Embryonic facial prominence (tissue), 1 donor: ENCODE measurements around the gene RTL1.

Source experiments
- DNase-seq: peaks from one replicate; pipeline ENCODE4 v3.0.0-alpha.2; 2016; ENCODE audit errors: extremely low spot score

RTL1 gene

GRCh38 chr14:100898935-100899883 lies 4.3 kb downstream of the RTL1 start:
- no peak for DNase-seq

- DNase-seq = no peak
Measured at GRCh38 chr14:100898465-100898864, 5.1 kb downstream of the RTL1 start.

DNA sequence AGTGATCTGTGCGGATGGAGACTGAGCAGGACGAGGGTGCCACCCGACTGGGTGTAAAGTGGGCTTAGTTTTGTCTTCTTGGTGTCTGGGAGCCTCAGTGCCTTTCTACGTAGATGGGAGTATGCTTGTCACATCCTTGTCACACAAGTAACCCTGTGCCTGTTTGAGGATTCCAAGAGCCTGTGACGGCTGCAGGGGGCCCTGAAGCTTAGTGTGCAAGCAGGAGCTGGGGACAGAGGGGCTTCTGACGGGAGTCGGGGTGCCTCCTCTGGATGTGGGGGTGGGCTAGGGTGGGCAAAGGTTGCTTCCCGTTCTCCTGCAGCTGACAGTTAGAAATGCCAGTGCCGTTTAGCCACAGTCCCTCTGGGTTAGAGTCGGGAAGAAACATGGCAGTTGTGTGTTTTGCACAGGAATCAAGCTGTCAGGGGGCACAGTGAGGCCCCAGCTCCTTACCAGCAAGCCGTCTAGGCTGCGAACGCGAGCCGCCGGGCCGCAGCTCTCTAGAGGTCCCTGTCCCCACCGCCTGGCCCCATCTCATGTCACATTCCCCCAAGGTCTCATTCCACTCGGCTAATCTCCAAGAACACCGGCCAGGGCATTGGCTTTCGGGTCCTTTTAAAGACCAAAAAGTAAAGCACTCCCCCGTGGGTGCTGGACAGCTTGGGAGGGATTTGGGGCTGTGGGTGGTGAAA lies 7.0 kb downstream of the RTL1 start:
- no peak for DNase-seq

DNA sequence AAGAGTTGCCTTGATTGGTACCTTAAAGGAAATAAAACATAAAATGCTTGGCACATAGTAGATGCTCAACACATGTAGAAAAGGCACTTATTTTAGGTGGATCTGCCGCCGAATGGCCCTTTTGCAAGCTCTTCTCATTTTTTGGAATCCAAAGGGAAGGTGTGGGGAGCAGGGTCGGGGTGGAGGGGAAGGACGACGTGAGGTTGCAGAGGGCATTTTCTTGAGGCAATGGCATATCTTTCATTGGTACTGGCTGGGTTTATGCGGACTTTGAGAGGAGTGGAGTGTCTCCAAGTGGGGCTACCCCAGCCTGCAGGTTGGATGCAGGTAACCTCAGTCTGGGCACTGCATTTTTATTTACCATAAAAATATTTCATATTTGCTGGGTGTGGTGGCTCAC lies 8.1 kb downstream of the RTL1 start:
- DNase-seq = no peak

DNA sequence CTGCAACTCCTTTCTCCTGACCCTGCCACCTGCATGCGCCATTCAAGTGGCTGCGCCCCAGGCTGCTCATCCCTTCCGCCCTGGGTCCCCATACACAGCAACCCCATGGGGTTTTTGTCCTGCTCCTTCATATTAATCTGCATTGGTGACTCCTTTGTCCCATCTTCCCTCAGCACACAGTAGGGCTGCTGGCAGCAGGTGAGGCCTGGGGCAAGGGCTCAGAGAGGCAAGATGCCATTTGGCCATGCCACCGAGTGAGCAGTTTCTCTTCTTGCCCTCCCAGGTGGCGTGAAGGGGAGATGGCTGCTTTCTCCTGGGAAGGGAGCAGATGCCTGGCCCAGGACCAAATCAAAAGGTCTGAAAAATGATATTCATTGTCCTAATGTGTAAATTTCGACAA lies 9.1 kb downstream of the RTL1 start:
- DNase-seq = no peak

DNA sequence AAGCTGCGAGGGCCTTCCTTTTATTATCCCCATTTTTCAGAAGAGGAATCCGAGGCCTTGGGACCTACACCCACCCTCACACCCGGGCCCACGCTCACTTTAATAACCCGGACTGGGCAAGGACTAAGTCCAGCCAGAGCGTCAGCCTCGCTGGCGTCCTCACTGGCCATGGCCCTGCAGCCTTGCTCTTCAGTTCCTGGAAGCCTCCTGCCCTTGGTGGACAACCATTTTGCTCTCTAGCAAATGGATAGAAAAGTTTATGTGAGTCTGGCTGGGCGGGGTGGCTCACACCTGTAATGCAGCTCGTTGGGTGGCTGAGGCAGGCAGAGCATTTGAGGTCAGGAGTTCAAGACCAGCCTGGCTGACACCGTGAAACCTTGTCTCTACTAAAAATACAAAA lies 9.8 kb downstream of the RTL1 start:
- no peak for DNase-seq

GRCh38 chr14:100893228-100893601 lies 10.3 kb downstream of the RTL1 start:
- DNase-seq = no peak

DNA sequence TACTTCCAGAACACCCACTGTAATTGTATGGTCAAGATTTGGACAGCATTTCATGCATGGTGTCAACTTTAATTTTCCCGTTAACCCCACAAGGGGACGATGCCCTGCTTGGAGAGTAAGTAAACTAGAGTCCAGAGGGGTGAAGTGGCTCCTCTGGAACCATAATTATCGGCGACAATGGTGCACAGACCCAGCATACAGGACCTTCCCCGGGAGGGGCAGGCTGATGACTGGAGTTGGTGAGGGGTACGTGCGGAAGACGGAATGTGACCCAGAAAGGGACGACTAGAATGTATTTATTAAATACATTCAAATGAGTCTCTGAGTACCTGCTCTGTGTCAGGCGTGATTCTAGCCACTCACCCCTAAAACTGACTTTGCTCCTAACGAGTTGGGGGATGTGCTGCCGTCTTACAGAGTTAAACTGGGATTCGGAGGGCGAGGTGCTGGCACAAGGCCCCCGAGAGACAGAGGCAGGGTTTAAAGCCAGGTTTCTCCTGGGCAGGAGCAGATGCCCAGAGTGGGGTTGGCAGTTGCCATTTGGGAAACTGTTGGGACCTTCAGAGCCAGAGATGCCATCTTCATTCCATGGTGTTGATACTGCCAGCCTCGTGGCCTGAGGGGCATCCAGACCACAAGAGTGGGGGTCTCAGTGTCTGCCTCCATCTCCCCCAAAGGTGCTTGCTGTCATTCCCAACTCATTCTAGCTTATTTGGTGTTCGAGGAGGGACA lies 10.9 kb downstream of the RTL1 start:
- no peak for DNase-seq

GRCh38 chr14:100891501-100892445 lies 11.7 kb downstream of the RTL1 start:
- no peak for DNase-seq

- no peak for DNase-seq
Measured at GRCh38 chr14:100891051-100891450, 12.5 kb downstream of the RTL1 start.

GRCh38 chr14:100890061-100890850 lies 13.3 kb downstream of the RTL1 start:
- no peak for DNase-seq

- DNase-seq = no peak
Measured at GRCh38 chr14:100889641-100890040, 13.9 kb downstream of the RTL1 start.

DNA sequence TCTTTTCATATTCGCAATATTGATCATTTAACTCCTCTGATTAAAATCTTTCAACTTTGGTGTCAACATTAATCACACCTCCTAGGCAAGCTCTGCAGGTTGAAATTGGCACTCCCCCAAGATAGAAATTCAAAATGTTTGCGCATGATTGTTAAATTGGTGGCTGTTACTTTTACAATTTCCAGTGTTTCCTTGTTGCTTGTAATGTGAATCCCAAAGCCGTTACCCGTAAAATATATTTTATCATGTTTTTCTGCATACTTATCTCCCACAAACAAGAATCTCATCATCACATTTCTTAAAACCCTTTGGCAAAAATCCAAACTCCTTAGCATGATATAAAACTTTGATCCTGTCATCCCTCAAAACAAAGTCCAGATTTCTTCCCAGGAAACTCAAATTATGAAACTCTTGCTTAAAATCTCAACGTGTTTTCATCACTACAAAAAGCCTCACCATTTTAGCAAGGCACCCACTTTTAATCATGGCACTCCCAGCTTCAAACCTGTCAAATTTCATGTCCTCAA lies 14.7 kb downstream of the RTL1 start:
- no peak for DNase-seq

- DNase-seq = no peak
Measured at GRCh38 chr14:100887728-100888335, 15.7 kb downstream of the RTL1 start.

DNA sequence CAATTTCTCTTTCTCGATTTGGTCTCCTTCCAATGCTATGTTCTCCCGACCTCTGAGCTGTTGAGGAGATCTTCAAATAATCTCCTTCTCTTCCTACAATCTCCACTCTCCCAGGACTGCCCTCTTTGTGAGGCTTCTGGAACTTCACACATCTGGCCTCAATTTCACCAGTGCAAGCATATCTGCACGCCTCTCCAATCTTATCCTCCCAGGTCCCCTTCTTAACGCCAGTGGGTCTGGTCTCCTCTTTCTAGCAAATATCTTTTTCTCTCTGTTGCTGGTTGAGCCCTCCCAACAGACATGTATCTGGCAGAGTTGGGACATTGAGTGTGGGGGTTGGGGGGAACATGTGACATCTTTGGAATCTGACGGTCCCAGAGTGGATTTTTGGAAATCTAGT lies 17.9 kb downstream of the RTL1 start:
- peak; percentile 46 for DNase-seq

- no peak for DNase-seq
Measured at GRCh38 chr14:100885196-100885595, 18.3 kb downstream of the RTL1 start.

GRCh38 chr14:100884456-100884855 lies 19.1 kb downstream of the RTL1 start:
- DNase-seq = no peak

DNA sequence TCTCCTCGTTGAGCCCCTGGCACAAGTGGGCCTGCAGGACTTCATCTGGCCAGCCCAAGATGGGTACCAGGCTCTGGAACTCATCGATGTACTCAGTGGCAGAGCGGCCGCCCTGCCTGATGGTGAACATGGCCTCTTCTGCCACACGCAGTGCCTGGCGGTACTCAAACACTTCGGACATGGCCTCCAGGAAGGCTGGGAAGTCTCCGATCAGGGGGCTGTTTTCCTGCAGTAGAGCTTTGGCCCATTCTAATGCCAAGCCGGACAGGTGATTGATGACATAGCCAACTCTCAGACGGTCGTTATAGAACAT lies 19.8 kb downstream of the RTL1 start:
- DNase-seq = no peak

DNA sequence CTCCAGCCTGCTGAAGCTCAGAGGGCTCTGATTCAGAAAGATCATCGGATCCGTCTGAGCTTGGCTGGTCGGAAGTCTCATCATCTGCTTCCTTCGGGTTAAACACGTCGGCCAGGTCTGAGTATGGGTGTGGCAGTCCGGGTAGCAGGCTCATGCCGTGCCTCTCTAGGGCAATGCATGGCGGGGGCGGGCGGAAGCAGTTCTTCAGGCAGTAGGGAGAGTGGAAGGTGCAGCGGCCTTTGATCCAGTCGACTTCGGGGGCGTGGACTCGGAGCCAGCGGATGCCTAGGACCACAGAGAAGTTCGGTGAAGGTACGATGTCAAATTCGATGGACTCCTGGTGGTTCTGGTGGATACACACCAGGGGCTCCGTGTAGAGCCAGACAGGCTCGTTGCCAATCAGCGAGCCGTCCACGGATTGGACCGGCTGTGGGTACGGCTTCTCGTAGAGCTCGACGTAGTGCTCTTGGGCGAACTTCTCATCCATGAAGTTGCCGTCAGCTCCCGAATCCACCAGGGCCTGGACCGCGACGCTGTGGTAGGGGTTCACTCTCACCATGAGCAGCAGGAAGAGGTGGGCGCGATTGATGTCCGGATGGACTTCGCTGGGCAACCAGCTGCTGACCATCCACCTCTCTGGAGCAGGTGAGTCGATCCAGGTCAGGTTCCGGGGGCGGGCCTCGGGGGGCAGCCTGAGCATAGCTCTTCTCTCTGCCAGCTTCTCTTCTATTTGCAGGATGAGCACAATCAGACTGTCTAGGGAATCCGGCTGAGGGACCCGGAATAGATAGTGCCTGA lies 20.3 kb downstream of the RTL1 start:
- DNase-seq = no peak
